Right renal cortex interstitium (tissue), 3 donors: ENCODE measurements around the gene SDHA. TPM values are rescaled to one million over a fixed set of nuclear protein-coding genes. Genes with fewer than 3 reads are reported as not detected.

ENCODE experiments used
- DNase-seq, 3 donors: peaks; one replicate each; pipeline ENCODE4 v3.0.0-alpha.2; 2013; ENCODE audit warnings: low read depth in 3 of 3, low spot score in 2 of 3
- polyA plus RNA-seq, 3 donors: library from polyadenylated mRNA; unstranded; fragments of 120-200 nt; gene quantifications; one replicate each; pipeline ENCODE4 v1.2.1, GENCODE V29; 2013; ENCODE audit not compliant: insufficient read length in 3 of 3

SDHA gene
- 100 to 1,000 TPM; 138 to 159 (median 146) TPM for polyA plus RNA-seq

GRCh38 chr5:217494-218456 lies at the start of gene SDHA, which contains the start of gene CCDC127:
TSS of gene SDHA (plus strand) at chr5:218320. CDS start at chr5:218356, 36 bp downstream.
TSS of gene CCDC127 (minus strand) at chr5:218153. CDS start at chr5:216849, 1,304 bp downstream.
- peak; percentile 87 to 90 (median 89) for DNase-seq

DNA sequence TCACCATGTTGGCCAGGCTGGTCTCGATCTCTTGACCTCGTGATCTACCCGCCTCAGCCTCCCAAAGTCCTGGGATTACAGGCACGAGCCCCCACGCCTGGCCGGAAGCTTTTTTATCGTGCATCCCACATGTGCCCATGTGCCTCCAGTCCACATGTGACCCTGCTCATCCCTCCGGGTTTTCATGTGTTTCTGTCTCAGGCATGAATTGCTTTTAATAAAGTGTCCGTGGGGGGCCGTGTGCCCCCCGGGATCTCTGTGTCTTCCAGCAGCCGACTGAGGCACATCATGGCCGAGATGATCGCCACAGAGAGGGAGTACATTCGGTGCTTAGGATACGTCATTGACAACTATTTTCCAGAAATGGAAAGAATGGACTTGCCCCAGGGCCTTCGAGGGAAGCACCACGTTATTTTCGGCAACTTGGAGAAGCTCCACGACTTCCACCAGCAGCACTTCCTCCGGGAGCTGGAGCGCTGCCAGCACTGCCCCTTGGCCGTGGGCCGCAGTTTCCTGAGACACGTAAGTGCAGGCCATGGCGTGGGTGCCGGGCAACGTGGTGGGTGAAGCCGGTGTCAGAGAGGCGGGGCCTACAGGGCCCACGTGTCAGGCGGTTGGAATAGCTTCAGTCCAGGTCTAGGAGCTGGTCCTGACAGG lies 48.9 kb upstream of the SDHA start:
- DNase-seq, result no peak

DNA sequence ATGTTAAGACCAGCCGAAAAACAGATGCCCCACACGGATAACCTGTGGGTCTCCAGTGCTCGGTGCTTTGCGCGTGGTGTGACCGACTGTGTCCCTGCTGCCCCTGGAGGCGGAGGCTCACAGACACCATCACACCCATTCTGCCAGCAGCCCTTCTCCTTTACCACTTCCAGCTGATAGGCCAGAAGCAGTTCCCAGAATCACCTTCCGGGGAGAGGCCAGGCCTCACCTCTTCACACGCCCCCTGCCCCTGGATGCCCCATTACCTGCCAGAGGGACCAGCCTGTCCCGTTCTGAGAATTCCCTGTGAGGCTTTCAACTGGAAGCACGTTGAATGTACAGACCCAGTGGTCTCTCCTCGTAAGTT lies 48.4 kb upstream of the SDHA start:
- no peak for DNase-seq

- DNase-seq, result no peak
Observed at GRCh38 chr5:170971-171800, 46.9 kb upstream of the SDHA start.

GRCh38 chr5:171801-172331 lies 46.3 kb upstream of the SDHA start:
- DNase-seq, result no peak

- no peak for DNase-seq
Observed at GRCh38 chr5:172421-172820, 45.7 kb upstream of the SDHA start.

GRCh38 chr5:172841-173251 lies 45.3 kb upstream of the SDHA start:
- DNase-seq, result no peak

GRCh38 chr5:173392-174290 lies 44.5 kb upstream of the SDHA start:
- DNase-seq, result no peak

GRCh38 chr5:174291-174600 lies 43.9 kb upstream of the SDHA start:
- DNase-seq, result no peak

DNA sequence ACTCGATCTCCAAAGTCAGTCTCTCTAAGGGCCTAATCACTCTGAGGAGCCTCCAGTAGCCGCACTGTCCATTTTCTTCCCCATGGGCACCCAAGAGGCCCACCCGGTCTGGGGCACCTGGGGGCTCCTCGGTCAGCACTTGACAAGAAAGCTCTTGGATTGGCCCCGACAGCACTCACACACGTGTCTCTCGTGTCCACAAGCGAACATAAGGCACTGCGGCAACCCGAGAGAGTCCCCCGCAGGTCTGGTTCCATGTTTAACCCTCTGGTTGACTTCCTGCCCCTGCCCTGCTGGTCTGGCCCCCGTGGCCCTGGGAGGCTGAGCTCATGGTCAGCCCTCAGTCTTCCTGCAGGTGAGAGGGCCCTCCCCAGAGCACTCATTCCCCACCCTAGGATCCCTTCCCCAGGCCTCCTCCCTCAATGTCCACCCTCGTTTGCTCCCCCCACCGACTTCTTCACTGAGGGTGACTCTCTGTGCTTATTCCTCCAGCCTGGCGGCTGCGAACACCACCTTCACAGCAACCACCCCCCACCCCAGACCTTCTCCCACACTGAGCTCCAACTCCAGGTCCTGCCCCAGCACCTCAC lies 43.1 kb upstream of the SDHA start:
- DNase-seq, result no peak

- DNase-seq, result no peak
Observed at GRCh38 chr5:176296-176823, 41.8 kb upstream of the SDHA start.

DNA sequence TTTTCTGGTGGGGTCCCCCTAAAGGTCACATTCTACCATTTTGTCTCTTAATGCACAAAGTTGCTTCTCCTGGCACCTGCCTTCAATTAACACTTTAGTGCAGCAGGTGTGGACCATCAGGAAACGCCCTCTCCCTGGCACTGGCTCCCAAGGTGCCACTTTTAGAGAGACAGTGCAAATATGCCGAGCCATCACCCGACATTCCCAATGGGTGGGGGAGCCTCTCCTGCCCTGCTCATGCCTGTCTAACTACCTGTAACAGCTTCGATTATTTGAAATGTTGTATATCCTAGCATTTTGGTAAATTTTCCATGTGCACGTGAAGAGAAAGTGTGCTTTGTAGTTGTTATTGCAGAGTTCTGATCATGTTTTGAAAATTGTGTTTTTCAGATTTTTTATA lies 40.0 kb upstream of the SDHA start:
- no peak for DNase-seq

- no peak for DNase-seq
Observed at GRCh38 chr5:179401-179800, 38.7 kb upstream of the SDHA start.

GRCh38 chr5:180286-180918 lies 37.7 kb upstream of the SDHA start:
- no peak for DNase-seq

DNA sequence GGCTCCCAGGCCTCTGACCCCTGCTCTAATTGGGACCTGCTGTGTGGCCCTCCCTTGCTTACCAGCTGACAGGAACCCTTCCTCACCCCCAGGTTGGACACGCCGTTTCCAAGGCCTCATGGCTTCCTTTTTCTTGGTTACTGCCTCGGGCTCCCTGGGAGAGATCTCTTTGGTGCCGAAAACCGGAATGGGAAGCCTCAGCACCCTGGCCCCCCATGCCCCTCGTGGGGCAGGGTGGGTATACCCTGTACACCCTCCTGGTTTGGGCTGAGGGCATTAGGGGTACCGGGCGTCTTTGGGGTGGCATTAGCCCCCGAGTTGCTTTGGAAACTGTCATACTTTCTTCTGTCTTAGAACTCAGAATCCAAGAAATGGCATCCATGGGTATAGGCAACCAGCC lies 37.0 kb upstream of the SDHA start:
- no peak for DNase-seq

GRCh38 chr5:181566-181965 lies 36.6 kb upstream of the SDHA start:
- no peak for DNase-seq

DNA sequence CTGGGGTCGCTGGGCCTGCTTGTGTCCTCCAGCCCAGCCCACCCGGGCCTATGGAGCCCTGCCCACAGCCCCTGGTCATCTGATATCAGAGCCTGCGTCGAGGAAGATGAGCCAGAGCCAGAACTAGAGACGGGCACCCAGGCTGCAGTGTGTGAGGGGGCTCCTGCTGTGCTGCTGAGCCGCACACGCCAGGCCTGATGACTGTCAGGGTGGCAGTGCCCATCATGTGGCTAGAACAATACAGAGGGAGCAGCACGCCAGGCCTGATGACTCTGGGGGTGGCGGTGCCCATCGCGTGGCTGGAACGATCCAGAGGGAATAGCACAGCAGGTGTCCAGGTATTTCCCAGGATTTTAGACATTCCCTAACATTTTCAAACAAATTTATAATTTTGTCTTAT lies 36.0 kb upstream of the SDHA start:
- no peak for DNase-seq

- DNase-seq, result no peak
Observed at GRCh38 chr5:184471-184870, 33.6 kb upstream of the SDHA start.
